Activated naive CD8-positive, alpha-beta T cell treated with anti-CD3 and anti-CD28 coated beads, Interleukin-2, amount 50 U/mL, for 24 hours (primary cell): Measurements from ENCODE around the gene ZDHHC14.

Source experiments
- ATAC-seq: fragments of 150-1000 bp; cut with Tn5 transposase; one replicate; pipeline ENCODE4 v1.10.0; 2021
- DNase-seq: peaks from one replicate; pipeline ENCODE4 v3.0.0; 2021
- H3K27ac Mint-ChIP-seq: one replicate; pipeline ENCODE4 v1.8.0; 2021; ENCODE audit warnings: mild to moderate bottlenecking, mixed read lengths
- H3K27me3 Mint-ChIP-seq: one replicate; pipeline ENCODE4 v1.8.0; 2021; ENCODE audit warnings: mixed read lengths
- H3K36me3 Mint-ChIP-seq: one replicate; pipeline ENCODE4 v1.8.0; 2021; ENCODE audit warnings: low read depth, mixed read lengths
- H3K4me1 Mint-ChIP-seq: one replicate; pipeline ENCODE4 v1.8.0; 2021; ENCODE audit warnings: mixed read lengths
- H3K4me3 Mint-ChIP-seq: one replicate; pipeline ENCODE4 v1.8.0; 2021; ENCODE audit warnings: mild to moderate bottlenecking, moderate library complexity, mixed read lengths
- H3K9me3 Mint-ChIP-seq: one replicate; pipeline ENCODE4 v1.8.0; 2021; ENCODE audit warnings: mixed read lengths

ZDHHC14 gene

GRCh38 chr6:157520117-157520406, 139.1 kb downstream of the ZDHHC14 start:
- Mint-ChIP-seq H3K4me1 (peaks cover 2% of the 10 kb centered on the region), H3K36me3 (no peaks in the 10 kb centered on the region), H3K27me3 (no peaks in the 10 kb centered on the region), H3K9me3 (no peaks in the 10 kb centered on the region), H3K27ac (no peak overlapping the region), H3K4me3 (no peak overlapping the region)
- ATAC-seq (no peak), DNase-seq (no peak)

- H3K36me3 Mint-ChIP-seq = no peaks in the 10 kb centered on the region
- no peaks in the 10 kb centered on the region for H3K27me3 Mint-ChIP-seq
- H3K27ac Mint-ChIP-seq = no peak overlapping the region
- no peak overlapping the region for H3K4me3 Mint-ChIP-seq
- H3K4me1 Mint-ChIP-seq = no peaks in the 10 kb centered on the region
- ATAC-seq (no peak), DNase-seq (no peak)
- H3K9me3 Mint-ChIP-seq = no peaks in the 10 kb centered on the region
These were observed 139.8 kb downstream of the ZDHHC14 start for GRCh38 chr6:157520596-157521361.

- ATAC-seq = no peak
- no peaks in the 10 kb centered on the region for H3K27me3 Mint-ChIP-seq
- no peak for DNase-seq
- no peak overlapping the region for H3K4me3 Mint-ChIP-seq
- H3K4me1 Mint-ChIP-seq = peaks cover 4% of the 10 kb centered on the region
- no peaks in the 10 kb centered on the region for H3K9me3 Mint-ChIP-seq
- H3K36me3 Mint-ChIP-seq = no peaks in the 10 kb centered on the region
- no peak overlapping the region for H3K27ac Mint-ChIP-seq
These were observed 140.7 kb downstream of the ZDHHC14 start for GRCh38 chr6:157521362-157522335.

- no peak for DNase-seq
- no peaks in the 10 kb centered on the region for H3K9me3 Mint-ChIP-seq
- H3K4me3 Mint-ChIP-seq = no peak overlapping the region
- H3K36me3 Mint-ChIP-seq = no peaks in the 10 kb centered on the region
- ATAC-seq = no peak
- H3K27ac Mint-ChIP-seq = no peak overlapping the region
- H3K4me1 Mint-ChIP-seq = peaks cover 10% of the 10 kb centered on the region
- H3K27me3 Mint-ChIP-seq = no peaks in the 10 kb centered on the region
These were observed 141.5 kb downstream of the ZDHHC14 start for GRCh38 chr6:157522472-157522871.

GRCh38 chr6:157524735-157525134, 143.7 kb downstream of the ZDHHC14 start:
- Mint-ChIP-seq H3K27me3 (no peaks in the 10 kb centered on the region), H3K4me1 (peaks cover 20% of the 10 kb centered on the region), H3K4me3 (no peak overlapping the region), H3K27ac (no peak overlapping the region), H3K9me3 (no peaks in the 10 kb centered on the region), H3K36me3 (no peaks in the 10 kb centered on the region)
- no peak for ATAC-seq
- no peak for DNase-seq

GRCh38 chr6:157525292-157525889, 144.4 kb downstream of the ZDHHC14 start:
- H3K4me3 Mint-ChIP-seq = no peak overlapping the region
- DNase-seq (no peak), ATAC-seq (no peak)
- H3K9me3 Mint-ChIP-seq = no peaks in the 10 kb centered on the region
- peaks cover 20% of the 10 kb centered on the region for H3K4me1 Mint-ChIP-seq
- no peaks in the 10 kb centered on the region for H3K27me3 Mint-ChIP-seq
- no peaks in the 10 kb centered on the region for H3K36me3 Mint-ChIP-seq
- no peak overlapping the region for H3K27ac Mint-ChIP-seq

GRCh38 chr6:157525918-157526425, 145.0 kb downstream of the ZDHHC14 start:
- Mint-ChIP-seq H3K27me3 (no peaks in the 10 kb centered on the region), H3K9me3 (no peaks in the 10 kb centered on the region), H3K36me3 (no peaks in the 10 kb centered on the region), H3K27ac (no peak overlapping the region), H3K4me3 (no peak overlapping the region), H3K4me1 (peaks cover 20% of the 10 kb centered on the region)
- no peak for ATAC-seq
- no peak for DNase-seq

- no peak overlapping the region for H3K4me3 Mint-ChIP-seq
- DNase-seq (no peak), ATAC-seq (peak; percentile 94)
- H3K4me1 Mint-ChIP-seq = peaks cover 20% of the 10 kb centered on the region
- H3K27me3 Mint-ChIP-seq = no peaks in the 10 kb centered on the region
- H3K9me3 Mint-ChIP-seq = no peaks in the 10 kb centered on the region
- peak overlapping the region; percentile 48 for H3K27ac Mint-ChIP-seq
- no peaks in the 10 kb centered on the region for H3K36me3 Mint-ChIP-seq
These were observed 146.5 kb downstream of the ZDHHC14 start for GRCh38 chr6:157527471-157527907.

GRCh38 chr6:157528931-157529653, 148.1 kb downstream of the ZDHHC14 start:
- H3K36me3 Mint-ChIP-seq = no peaks in the 10 kb centered on the region
- ATAC-seq (no peak), DNase-seq (no peak)
- no peaks in the 10 kb centered on the region for H3K9me3 Mint-ChIP-seq
- peaks cover 20% of the 10 kb centered on the region for H3K4me1 Mint-ChIP-seq
- no peaks in the 10 kb centered on the region for H3K27me3 Mint-ChIP-seq
- no peak overlapping the region for H3K4me3 Mint-ChIP-seq
- no peak overlapping the region for H3K27ac Mint-ChIP-seq

GRCh38 chr6:157529654-157530039, 148.7 kb downstream of the ZDHHC14 start:
- Mint-ChIP-seq H3K4me1 (peaks cover 20% of the 10 kb centered on the region), H3K27me3 (no peaks in the 10 kb centered on the region), H3K9me3 (no peaks in the 10 kb centered on the region), H3K27ac (no peak overlapping the region), H3K36me3 (no peaks in the 10 kb centered on the region), H3K4me3 (no peak overlapping the region)
- ATAC-seq (no peak), DNase-seq (no peak)

- DNase-seq = no peak
- H3K4me3 Mint-ChIP-seq = no peak overlapping the region
- no peaks in the 10 kb centered on the region for H3K9me3 Mint-ChIP-seq
- no peak for ATAC-seq
- H3K36me3 Mint-ChIP-seq = no peaks in the 10 kb centered on the region
- peaks cover 25% of the 10 kb centered on the region for H3K4me1 Mint-ChIP-seq
- no peaks in the 10 kb centered on the region for H3K27me3 Mint-ChIP-seq
- peak overlapping the region; percentile 15 for H3K27ac Mint-ChIP-seq
These were observed 149.1 kb downstream of the ZDHHC14 start for GRCh38 chr6:157530126-157530525.

GRCh38 chr6:157530724-157531168, 149.8 kb downstream of the ZDHHC14 start:
- no peak for ATAC-seq
- Mint-ChIP-seq H3K9me3 (no peaks in the 10 kb centered on the region), H3K27ac (no peak overlapping the region), H3K4me3 (no peak overlapping the region), H3K27me3 (no peaks in the 10 kb centered on the region), H3K4me1 (peaks cover 31% of the 10 kb centered on the region), H3K36me3 (no peaks in the 10 kb centered on the region)
- no peak for DNase-seq

GRCh38 chr6:157531169-157531985, 150.4 kb downstream of the ZDHHC14 start:
- no peaks in the 10 kb centered on the region for H3K9me3 Mint-ChIP-seq
- no peaks in the 10 kb centered on the region for H3K36me3 Mint-ChIP-seq
- DNase-seq (no peak), ATAC-seq (no peak)
- no peaks in the 10 kb centered on the region for H3K27me3 Mint-ChIP-seq
- peaks cover 36% of the 10 kb centered on the region for H3K4me1 Mint-ChIP-seq
- no peak overlapping the region for H3K4me3 Mint-ChIP-seq
- no peak overlapping the region for H3K27ac Mint-ChIP-seq
